LNCAP (cell line): ENCODE measurements around the gene TBX18.

Experiments
- CTCF ChIP-seq: fragments of 450-650 bp; IDR thresholded peaks from 2 replicates; pipeline ENCODE4 v1.5.1; 2017; ENCODE audit warnings: mild to moderate bottlenecking

Gene TBX18

GRCh38 chr6:84772428-84773132 is 8.2 kb upstream of the TBX18 start:
- no peak for TF ChIP-seq CTCF

GRCh38 chr6:84771756-84772356 is 7.5 kb upstream of the TBX18 start:
- TF ChIP-seq CTCF = no peak

- no peak for TF ChIP-seq CTCF
Observed at GRCh38 chr6:84771125-84771755, 6.8 kb upstream of the TBX18 start.

GRCh38 chr6:84770521-84770920 is 6.1 kb upstream of the TBX18 start:
- no peak for TF ChIP-seq CTCF

GRCh38 chr6:84769306-84769705 is 4.9 kb upstream of the TBX18 start:
- no peak for TF ChIP-seq CTCF

- no peak for TF ChIP-seq CTCF
Observed at GRCh38 chr6:84768442-84769174, 4.2 kb upstream of the TBX18 start.

GRCh38 chr6:84767526-84768201 is 3.3 kb upstream of the TBX18 start:
- no peak for TF ChIP-seq CTCF
